Natural killer cell (primary cell): ENCODE measurements around the gene MGAT1. TPM values are rescaled to one million over a fixed set of nuclear protein-coding genes. Genes with fewer than 3 reads are reported as not detected.

Experiments used
- ATAC-seq, 3 donors: fragments of 150-1000 bp in 2 of 3; fragments of 200-7000 bp in 1 of 3; cut with Tn5 transposase; 1 replicate in 1 of 3; 2 replicates in 2 of 3; pipeline ENCODE4 v1.10.0; 2021; ENCODE audit warnings: mild to moderate bottlenecking in 2 of 3, moderate library complexity in 2 of 3
- DNase-seq, 2 donors: peaks; one replicate each; pipeline versions ENCODE4 v3.0.0 to v3.0.0-alpha.2; 2013 to 2021; ENCODE audit warnings: mixed read lengths in 1 of 2
- H3K27ac ChIP-seq: one replicate; pipeline ENCODE4 v1.5.1; 2013; ENCODE audit warnings: mild to moderate bottlenecking, low read length
- H3K27me3 ChIP-seq: one replicate; pipeline ENCODE4 v1.6.1; 2013; ENCODE audit warnings: low read length; ENCODE audit not compliant: control insufficient read depth, insufficient read depth
- H3K36me3 ChIP-seq: one replicate; pipeline ENCODE4 v1.6.1; 2013; ENCODE audit warnings: low read length; ENCODE audit not compliant: control insufficient read depth, insufficient read depth
- H3K4me1 ChIP-seq: one replicate; pipeline ENCODE4 v1.6.1; 2013; ENCODE audit warnings: low read length; ENCODE audit not compliant: control insufficient read depth, insufficient read depth
- H3K4me3 ChIP-seq: one replicate; pipeline ENCODE4 v1.5.1; 2013; ENCODE audit warnings: low read length
- H3K9me3 ChIP-seq: one replicate; pipeline ENCODE4 v1.6.1; 2013; ENCODE audit warnings: low read length; ENCODE audit not compliant: control insufficient read depth, insufficient read depth
- H3K27ac Mint-ChIP-seq, 2 donors: one replicate each; pipeline ENCODE4 v1.8.0; 2022; ENCODE audit warnings: mild to moderate bottlenecking in 2 of 2, mixed read lengths in 2 of 2, moderate library complexity in 1 of 2
- H3K27me3 Mint-ChIP-seq, 2 donors: one replicate each; pipeline ENCODE4 v1.8.0; 2022; ENCODE audit warnings: low read depth in 2 of 2, mixed read lengths in 2 of 2
- H3K36me3 Mint-ChIP-seq: one replicate; pipeline ENCODE4 v1.8.0; 2022; ENCODE audit warnings: mixed read lengths
- H3K4me1 Mint-ChIP-seq, 2 donors: one replicate each; pipeline ENCODE4 v1.8.0; 2022; ENCODE audit warnings: mixed read lengths in 2 of 2
- H3K4me3 Mint-ChIP-seq: one replicate; pipeline ENCODE4 v1.8.0; 2022; ENCODE audit warnings: mild to moderate bottlenecking, moderate library complexity, mixed read lengths
- H3K9me3 Mint-ChIP-seq, 2 donors: one replicate each; pipeline ENCODE4 v1.8.0; 2022; ENCODE audit warnings: mixed read lengths in 2 of 2
- WGBS: methylation state at CpG from one replicate; pipeline ENCODE4 v1.1.7; 2013; ENCODE audit warnings: missing lambda C conversion rate; ENCODE audit not compliant: insufficient coverage; 5-methylcytosine and 5-hydroxymethylcytosine counted together
- intact Hi-C: fragments of 100-400 bp; cut with micrococcal nuclease; formaldehyde crosslinking; loops from one replicate; pipeline ENCODE4 v1.14.2; 2022
- total RNA-seq, 4 donors: library from RNA; stranded (reverse); fragments of 120-200 nt in 1 of 4; gene quantifications; one replicate each; pipeline versions ENCODE4 v1.2.3 to v1.2.4, GENCODE V29; 2013 to 2022
- TF ChIP-seq, protein P1 (sequence below): fragments of 200-600 bp; IDR thresholded peaks from one replicate; pipeline ENCODE4 v1.8.0; 2022; ENCODE audit warnings: antibody characterized with exemption

The MGAT1 gene
- total RNA-seq, 3 donors from 2014 or later (not counting 1 experiment from before 2014, with no cell fraction given), result 105 to 149 (median 130) TPM

DNA sequence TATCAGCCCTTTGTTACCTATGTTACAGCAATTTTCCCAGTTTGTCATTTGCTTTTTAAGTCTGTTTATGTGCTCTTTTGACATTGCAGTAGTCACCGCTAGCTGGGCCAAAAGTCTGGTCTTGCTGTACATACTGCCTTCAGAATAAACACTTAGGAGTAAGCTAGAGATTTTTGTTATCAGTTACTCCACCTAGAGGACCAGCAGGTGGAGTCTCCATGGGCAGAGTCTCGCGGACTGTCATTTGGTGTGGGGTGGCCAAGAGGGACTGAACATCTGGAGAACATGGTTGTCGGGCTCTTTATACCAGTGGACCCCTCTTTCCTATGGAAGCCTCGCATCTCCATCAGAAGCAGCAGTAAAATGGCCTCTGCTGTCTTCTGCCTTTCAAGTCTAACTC is 10.8 kb upstream of the MGAT1 start:
- no peak for DNase-seq
- peaks cover 8 to 10% of the 10 kb centered on the region in 2 donors for H3K27me3 Mint-ChIP-seq

DNA sequence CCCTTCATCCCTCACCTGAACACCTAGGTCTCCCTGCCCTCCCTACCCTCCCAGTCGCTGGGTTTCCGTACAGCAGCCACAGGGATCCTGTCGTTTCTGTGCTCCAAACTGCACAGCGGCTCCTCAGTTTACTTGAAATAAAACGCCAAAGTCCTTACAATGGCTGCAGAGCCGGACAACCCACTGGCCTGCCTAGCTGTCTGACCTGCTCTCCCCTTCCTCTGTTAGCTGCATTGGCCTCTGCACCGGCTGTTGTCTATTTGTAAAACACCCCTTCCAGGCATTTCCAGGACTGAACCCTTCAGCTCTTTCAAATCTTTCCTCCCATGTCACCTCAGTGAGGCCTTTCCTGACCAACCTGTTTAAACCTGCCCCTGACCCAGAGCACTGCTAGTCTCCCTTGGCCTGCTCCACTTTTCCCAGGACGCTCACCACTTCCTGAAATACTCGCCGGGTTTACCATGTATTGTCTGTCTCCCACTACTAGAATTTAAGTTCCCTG is 9.1 kb upstream of the MGAT1 start:
- Mint-ChIP-seq H3K4me1 (peaks cover 46 to 51% of the 10 kb centered on the region in 2 donors), H3K27ac (peak overlapping the region; percentile 83 to 96), H3K9me3 (no peaks in the 10 kb centered on the region), H3K4me3 (peak overlapping the region; percentile 85), H3K27me3 (peaks cover 0 to 6% of the 10 kb centered on the region in 2 donors), H3K36me3 (no peaks in the 10 kb centered on the region)
- intact Hi-C loops, result no loop called here
- H3K27me3 ChIP-seq, result no peaks in the 10 kb centered on the region
- peaks cover 45% of the 10 kb centered on the region for H3K4me1 ChIP-seq
- no peaks in the 10 kb centered on the region for H3K36me3 ChIP-seq
- H3K4me3 ChIP-seq, result no peak overlapping the region
- TF ChIP-seq, protein P1, sequence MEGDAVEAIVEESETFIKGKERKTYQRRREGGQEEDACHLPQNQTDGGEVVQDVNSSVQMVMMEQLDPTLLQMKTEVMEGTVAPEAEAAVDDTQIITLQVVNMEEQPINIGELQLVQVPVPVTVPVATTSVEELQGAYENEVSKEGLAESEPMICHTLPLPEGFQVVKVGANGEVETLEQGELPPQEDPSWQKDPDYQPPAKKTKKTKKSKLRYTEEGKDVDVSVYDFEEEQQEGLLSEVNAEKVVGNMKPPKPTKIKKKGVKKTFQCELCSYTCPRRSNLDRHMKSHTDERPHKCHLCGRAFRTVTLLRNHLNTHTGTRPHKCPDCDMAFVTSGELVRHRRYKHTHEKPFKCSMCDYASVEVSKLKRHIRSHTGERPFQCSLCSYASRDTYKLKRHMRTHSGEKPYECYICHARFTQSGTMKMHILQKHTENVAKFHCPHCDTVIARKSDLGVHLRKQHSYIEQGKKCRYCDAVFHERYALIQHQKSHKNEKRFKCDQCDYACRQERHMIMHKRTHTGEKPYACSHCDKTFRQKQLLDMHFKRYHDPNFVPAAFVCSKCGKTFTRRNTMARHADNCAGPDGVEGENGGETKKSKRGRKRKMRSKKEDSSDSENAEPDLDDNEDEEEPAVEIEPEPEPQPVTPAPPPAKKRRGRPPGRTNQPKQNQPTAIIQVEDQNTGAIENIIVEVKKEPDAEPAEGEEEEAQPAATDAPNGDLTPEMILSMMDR, result no peak
- DNase-seq, result no peak
- no peak for ATAC-seq
- H3K27ac ChIP-seq, result peak overlapping the region; percentile 97
- 83% methylated on average over 10 of the region's 10 CpGs for WGBS
- no peaks in the 10 kb centered on the region for H3K9me3 ChIP-seq

More for the DNA sequence above, 10.8 kb upstream of the MGAT1 start:
- Histone ChIP-seq H3K4me3 (no peak overlapping the region), H3K27ac (no peak overlapping the region), H3K4me1 (peaks cover 33% of the 10 kb centered on the region), H3K27me3 (no peaks in the 10 kb centered on the region), H3K36me3 (no peaks in the 10 kb centered on the region), H3K9me3 (no peaks in the 10 kb centered on the region)
- Mint-ChIP-seq H3K36me3 (no peaks in the 10 kb centered on the region), H3K4me1 (peaks cover 29 to 37% of the 10 kb centered on the region in 2 donors), H3K9me3 (no peaks in the 10 kb centered on the region), H3K4me3 (peak overlapping the region; percentile 69), H3K27ac (peak overlapping the region in 1 of 2 donors; percentile 96)
- intact Hi-C loops, result no loop called here
- TF ChIP-seq, protein P1, result no peak
- ATAC-seq, result no peak
- 77% methylated on average over 5 of the region's 5 CpGs for WGBS

DNA sequence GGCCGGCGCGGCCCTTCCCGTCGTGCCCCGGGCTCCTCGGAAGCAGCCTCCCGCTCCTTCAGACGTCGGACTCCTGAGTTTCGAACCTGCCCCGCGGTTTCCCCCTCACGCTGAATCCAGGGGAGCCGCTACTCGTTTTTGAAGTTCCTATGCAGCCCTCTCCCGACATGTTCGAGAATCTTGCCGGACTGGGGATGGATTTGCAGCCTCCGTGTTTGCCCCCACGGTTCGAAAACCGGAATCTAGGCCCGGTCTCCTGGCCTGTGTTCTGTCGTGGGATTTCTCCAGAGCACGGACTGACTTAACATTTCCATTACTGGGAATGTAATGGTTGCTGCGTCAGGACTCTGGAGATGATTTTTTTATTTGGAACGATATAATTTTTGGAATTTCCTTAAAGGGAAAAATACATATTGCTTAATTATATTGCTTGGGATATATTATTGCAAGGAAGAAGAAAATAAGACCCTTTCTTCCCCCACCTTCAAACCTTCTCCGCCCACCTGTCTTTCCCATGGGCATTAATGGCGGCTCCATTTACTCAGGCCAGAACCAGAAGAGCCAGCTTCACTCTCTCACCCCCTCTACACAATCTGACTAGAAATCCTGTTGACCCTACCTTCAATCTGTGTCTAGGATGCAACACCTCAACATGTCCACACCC is 8.5 kb upstream of the MGAT1 start:
- 7% methylated on average over 30 of the region's 30 CpGs for WGBS
- H3K9me3 Mint-ChIP-seq, result no peaks in the 10 kb centered on the region
- H3K36me3 Mint-ChIP-seq, result no peaks in the 10 kb centered on the region
- no peak for DNase-seq
- H3K27ac Mint-ChIP-seq, result peak overlapping the region; percentile 83 to 96
- H3K9me3 ChIP-seq, result no peaks in the 10 kb centered on the region
- H3K27me3 ChIP-seq, result no peaks in the 10 kb centered on the region
- H3K27me3 Mint-ChIP-seq, result peaks cover 0 to 6% of the 10 kb centered on the region in 2 donors
- H3K4me3 Mint-ChIP-seq, result peak overlapping the region; percentile 85
- peak overlapping the region; percentile 76 for H3K4me3 ChIP-seq
- H3K36me3 ChIP-seq, result no peaks in the 10 kb centered on the region
- H3K4me1 Mint-ChIP-seq, result peaks cover 52 to 54% of the 10 kb centered on the region in 2 donors
- peaks cover 47% of the 10 kb centered on the region for H3K4me1 ChIP-seq
- TF ChIP-seq, protein P1, result no peak
- peak overlapping the region; percentile 97 for H3K27ac ChIP-seq
- ATAC-seq, result no peak
- intact Hi-C loops, result loop anchor here (1.0 kb wide), 3 partner anchors 9 to 50 kb away; partner anchors contain the start of genes MGAT1 and ZFP62
